ENCODE measurements around the gene FN1. TPM values are rescaled to one million over a fixed set of nuclear protein-coding genes. Genes with fewer than 3 reads are reported as not detected.

The FN1 gene
- total and polyA plus RNA-seq, 2 donors (not counting 3 experiments of a cell fraction or from before 2014, with no cell fraction given) = 3,221 to 3,740 TPM

GRCh38 chr2:215439404-215439803 lies 3.5 kb upstream of the FN1 start:
- dilution Hi-C loops (cut with MboI; ENCODE audit: extremely low pct_ligation_motif_present, low sequenced_read_pairs) (no loop called here), intact Hi-C loops (cut with micrococcal nuclease) (no loop called here)
- H3K4me3 ChIP-seq (replicated peaks in 1 of 3; ENCODE audit: insufficient read depth in 1 of 3, low read depth in 1 of 3, low read length in 3 of 3) = no peak overlapping the region
- peaks cover 20% of the 10 kb centered on the region for H3K4me1 ChIP-seq (ENCODE audit: control insufficient read depth, extremely low read depth, insufficient read depth, low read length)
- H3K36me3 ChIP-seq (ENCODE audit: control insufficient read depth in 2 of 2, extremely low read depth in 1 of 2, insufficient read depth in 2 of 2, low read length in 2 of 2) = no peaks in the 10 kb centered on the region
- no peaks in the 10 kb centered on the region for H4K20me1 ChIP-seq (replicated peaks; ENCODE audit: control insufficient read depth, extremely low read depth, insufficient read depth, low read length)
- no peaks in the 10 kb centered on the region for H3K9me1 ChIP-seq (replicated peaks; ENCODE audit: control insufficient read depth, extremely low read depth, insufficient read depth, low read length)
- no peak for TF ChIP-seq EZH2 (IDR thresholded peaks at IDR 0.05; ENCODE audit: borderline replicate concordance, low read depth, low read length, severe bottlenecking)
- TF ChIP-seq CTCF (IDR thresholded peaks at IDR 0.05; ENCODE audit: extremely low read depth in 1 of 2, insufficient read depth in 1 of 2, low read depth in 1 of 2, low read length in 2 of 2) = no peak
- no peak for TF ChIP-seq GATA2 (IDR thresholded peaks at IDR 0.05; ENCODE audit: insufficient read depth, insufficient read length, low read depth, low read length)
- no peak for TF ChIP-seq MAX (IDR thresholded peaks at IDR 0.05; ENCODE audit: insufficient read depth, insufficient read length)
- TF ChIP-seq FOS (IDR thresholded peaks at IDR 0.05; ENCODE audit: borderline replicate concordance, insufficient read depth, low read length) = no peak
- no peak for TF ChIP-seq POLR2AphosphoS5 (IDR thresholded peaks at IDR 0.05; ENCODE audit: insufficient read depth, low read depth, low read length)
- TF ChIP-seq POLR2A (IDR thresholded peaks at IDR 0.05; ENCODE audit: low read depth, low read length) = no peak
- no TSS peak for BruUV-seq (replicated peaks)
- H3K9me3 ChIP-seq (replicated peaks; ENCODE audit: control insufficient read depth, insufficient read depth, low read length) = no peaks in the 10 kb centered on the region
- no peak overlapping the region for H3K9ac ChIP-seq (replicated peaks; ENCODE audit: extremely low read depth, insufficient read depth, low read length)
- no peak overlapping the region for H2AFZ ChIP-seq (ENCODE audit: low read depth, low read length)
- ChIA-PET POLR2A (no interaction called here), CTCF (interaction anchor here (1.0 to 1.4 kb wide), 2 partner anchors 15 to 291 kb away, joined by 3 to 4 read pairs; no protein-coding TSS in a partner anchor)
- FAIRE-seq = no peak
- no peak overlapping the region for H3K4me2 ChIP-seq (ENCODE audit: insufficient read depth, low read length)
- H3K27me3 ChIP-seq (ENCODE audit: control insufficient read depth in 2 of 2, insufficient read depth in 2 of 2, low read length in 2 of 2) = no peaks in the 10 kb centered on the region
- H3K79me2 ChIP-seq (ENCODE audit: control insufficient read depth, insufficient read depth, low read length) = peaks cover 15% of the 10 kb centered on the region
- H3K27ac ChIP-seq (ENCODE audit: insufficient read depth, low read depth, low read length) = no peak overlapping the region
- DNase-seq (ENCODE audit: low read depth, low spot score) = no peak

All from endothelial cell of umbilical vein (primary cell).